ENCODE data around the gene TMEM135. TPM values are rescaled to one million over a fixed set of nuclear protein-coding genes. Genes with fewer than 3 reads are reported as not detected.

TMEM135 gene
- total RNA-seq, 2 experiments from 2014 or later: 14.1 to 15.6 TPM

- Mint-ChIP-seq H3K4me1 (ENCODE audit: low read depth) (no peaks in the 10 kb centered on the region), H3K27me3 (no peaks in the 10 kb centered on the region), H3K9me3 (no peaks in the 10 kb centered on the region), H3K4me3 (no peak overlapping the region), H3K36me3 (ENCODE audit: low read depth) (peaks cover 25% of the 10 kb centered on the region), H3K27ac (no peak overlapping the region)
- CTCF ChIA-PET: no interaction called here
- no peak overlapping the region for H3K27ac ChIP-seq (ENCODE audit: low read depth in 1 of 2, low read length in 2 of 2)
- peaks cover 6% of the 10 kb centered on the region for H3K36me3 ChIP-seq (ENCODE audit: insufficient read depth, low read length)
- H3K4me1 ChIP-seq (ENCODE audit: insufficient read depth, low read length): no peaks in the 10 kb centered on the region
- intact Hi-C loops (cut with DNase I, micrococcal nuclease): no loop called here
- no peak for TF ChIP-seq CTCF (IDR thresholded peaks at IDR 0.05)
- H3K9me3 ChIP-seq (ENCODE audit: control insufficient read depth in 1 of 2, insufficient read depth in 1 of 2, low read length in 2 of 2): no peaks in the 10 kb centered on the region
- no peak overlapping the region for H3K4me3 ChIP-seq (ENCODE audit: low read length)
- DNase-seq (no peak), ATAC-seq (ENCODE audit: poor library complexity) (no peak)
- POLR2A ChIA-PET: no interaction called here
- no peaks in the 10 kb centered on the region for H3K27me3 ChIP-seq (ENCODE audit: control insufficient read depth in 1 of 2, insufficient read depth in 2 of 2, low read length in 2 of 2)
These were observed 277.5 kb downstream of the TMEM135 start for GRCh38 chr11:87315229-87315628.

- Histone ChIP-seq H3K9me3 (ENCODE audit: control insufficient read depth in 1 of 2, insufficient read depth in 1 of 2, low read length in 2 of 2) (no peaks in the 10 kb centered on the region), H3K4me1 (ENCODE audit: insufficient read depth, low read length) (no peaks in the 10 kb centered on the region), H3K27ac (ENCODE audit: low read depth in 1 of 2, low read length in 2 of 2) (no peak overlapping the region), H3K4me3 (ENCODE audit: low read length) (no peak overlapping the region), H3K36me3 (ENCODE audit: insufficient read depth, low read length) (peaks cover 6% of the 10 kb centered on the region), H3K27me3 (ENCODE audit: control insufficient read depth in 1 of 2, insufficient read depth in 2 of 2, low read length in 2 of 2) (no peaks in the 10 kb centered on the region)
- DNase-seq: no peak
- Mint-ChIP-seq H3K4me3 (no peak overlapping the region), H3K9me3 (no peaks in the 10 kb centered on the region), H3K27me3 (no peaks in the 10 kb centered on the region), H3K36me3 (ENCODE audit: low read depth) (peaks cover 37% of the 10 kb centered on the region), H3K27ac (no peak overlapping the region), H3K4me1 (ENCODE audit: low read depth) (no peaks in the 10 kb centered on the region)
- CTCF ChIA-PET: no interaction called here
- POLR2A ChIA-PET: no interaction called here
- no peak for TF ChIP-seq CTCF (IDR thresholded peaks at IDR 0.05)
- intact Hi-C loops (cut with DNase I, micrococcal nuclease): no loop called here
- ATAC-seq (ENCODE audit: poor library complexity): no peak
These were observed 278.8 kb downstream of the TMEM135 start for GRCh38 chr11:87316491-87316890.

GRCh38 chr11:87317441-87317840, 279.7 kb downstream of the TMEM135 start:
- DNase-seq (no peak), ATAC-seq (ENCODE audit: poor library complexity) (no peak)
- POLR2A ChIA-PET: no interaction called here
- Mint-ChIP-seq H3K27me3 (no peaks in the 10 kb centered on the region), H3K4me1 (ENCODE audit: low read depth) (no peaks in the 10 kb centered on the region), H3K36me3 (ENCODE audit: low read depth) (peaks cover 46% of the 10 kb centered on the region), H3K27ac (no peak overlapping the region), H3K4me3 (no peak overlapping the region), H3K9me3 (no peaks in the 10 kb centered on the region)
- intact Hi-C loops (cut with DNase I, micrococcal nuclease): no loop called here
- TF ChIP-seq CTCF (IDR thresholded peaks at IDR 0.05): no peak
- Histone ChIP-seq H3K4me1 (ENCODE audit: insufficient read depth, low read length) (no peaks in the 10 kb centered on the region), H3K27me3 (ENCODE audit: control insufficient read depth in 1 of 2, insufficient read depth in 2 of 2, low read length in 2 of 2) (no peaks in the 10 kb centered on the region), H3K36me3 (ENCODE audit: insufficient read depth, low read length) (peaks cover 6% of the 10 kb centered on the region), H3K27ac (ENCODE audit: low read depth in 1 of 2, low read length in 2 of 2) (no peak overlapping the region), H3K9me3 (ENCODE audit: control insufficient read depth in 1 of 2, insufficient read depth in 1 of 2, low read length in 2 of 2) (no peaks in the 10 kb centered on the region), H3K4me3 (ENCODE audit: low read length) (no peak overlapping the region)
- CTCF ChIA-PET: no interaction called here
